ENCODE measurements around the gene FGR.
"Not testable (repeated sequence)": the region's sequence is repeated elsewhere in the genome, so short reads cannot be mapped to it uniquely, and the experiment has no call there.

The FGR gene

DNA sequence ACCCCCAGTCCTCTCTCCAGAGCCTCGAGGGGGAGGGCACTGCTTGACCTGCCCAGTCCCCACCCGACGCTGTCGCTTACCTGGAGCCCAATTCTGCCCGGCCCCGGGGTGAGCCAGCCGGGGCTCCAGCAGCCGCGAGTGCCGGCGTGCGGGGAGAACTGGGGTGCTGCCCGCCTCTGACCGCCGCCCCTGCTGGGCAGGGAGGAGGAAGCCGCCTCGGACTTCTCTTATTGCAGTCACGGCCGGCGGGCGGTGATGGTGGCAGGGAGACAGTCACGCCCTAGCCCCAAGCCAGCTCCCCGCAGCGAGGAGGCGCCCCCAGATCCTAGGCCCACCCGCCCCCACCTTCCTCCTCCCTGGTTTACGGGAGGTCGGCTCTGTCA is at the start of gene FGR:
Gene FGR (minus strand): TSS at position 201 of the 383 bp plus-strand sequence. CDS start 11,269 bp downstream, outside the sequence.
- no peak for DNase-seq

DNA sequence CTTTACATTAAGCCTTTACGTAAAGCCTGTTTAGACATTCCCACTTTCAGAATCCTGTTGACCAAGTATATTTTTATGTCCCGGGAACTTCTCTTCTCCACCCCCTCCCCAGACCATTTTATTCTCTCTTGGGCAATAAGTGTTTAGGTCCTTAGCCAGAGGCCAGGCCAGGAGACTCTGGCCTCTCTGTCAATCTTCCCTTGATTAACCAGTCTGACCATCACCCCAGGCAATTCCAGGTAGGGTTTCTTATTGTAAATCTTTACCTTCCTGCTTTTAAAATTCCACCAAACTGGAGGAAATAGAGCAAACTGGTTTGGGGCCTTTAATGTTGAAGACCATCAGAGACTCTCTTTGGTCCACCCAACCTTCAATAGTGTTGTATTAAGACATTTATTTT is 49.2 kb upstream of the FGR start:
- DNase-seq = no peak

DNA sequence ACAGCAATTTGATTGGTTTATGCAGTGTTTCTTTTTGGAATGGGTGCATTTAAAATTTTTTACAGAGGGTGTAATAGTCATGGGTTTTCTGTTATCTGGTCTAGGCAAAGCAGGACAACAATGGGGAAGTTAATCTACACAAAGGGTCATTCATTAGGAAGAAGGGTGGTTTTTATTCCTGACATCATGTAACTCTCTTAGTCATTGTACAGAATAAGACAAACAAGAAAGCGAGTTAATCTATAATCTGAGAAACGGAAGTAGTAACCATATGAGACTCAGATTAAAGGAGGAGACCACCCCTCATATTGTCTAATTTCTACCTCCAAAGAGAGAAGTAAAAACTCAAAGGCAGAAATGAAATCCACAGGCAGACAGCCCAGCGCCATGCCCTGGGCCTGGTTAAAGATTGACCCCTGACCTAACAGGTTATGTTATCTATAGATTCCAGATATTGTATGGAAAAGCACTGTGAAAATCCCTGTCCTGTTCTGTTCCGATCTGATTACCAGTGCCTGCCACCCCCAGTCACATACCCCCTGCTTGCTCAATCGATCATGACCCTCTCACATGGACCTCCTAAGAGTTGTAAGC is 47.5 kb upstream of the FGR start:
- DNase-seq = no peak

DNA sequence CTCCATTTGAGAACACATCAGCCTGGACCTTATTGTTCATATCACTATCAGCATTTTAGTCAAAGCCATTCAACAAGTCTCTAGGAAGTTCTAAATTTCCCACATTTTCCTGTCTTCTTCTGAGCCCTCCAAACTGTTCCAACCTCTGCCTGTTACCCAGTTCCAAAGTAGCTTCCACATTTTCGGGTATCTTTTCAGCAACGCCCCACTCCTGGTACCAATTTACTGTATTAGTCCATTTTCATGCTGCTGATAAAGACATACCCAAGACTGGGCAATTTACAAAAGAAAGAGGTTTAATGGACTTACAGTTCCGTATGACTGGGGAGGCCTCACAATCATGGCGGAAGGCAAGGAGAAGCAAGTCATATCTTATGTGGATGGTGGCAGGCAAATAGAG is 46.6 kb upstream of the FGR start:
- DNase-seq = not testable (repeated sequence)

DNA sequence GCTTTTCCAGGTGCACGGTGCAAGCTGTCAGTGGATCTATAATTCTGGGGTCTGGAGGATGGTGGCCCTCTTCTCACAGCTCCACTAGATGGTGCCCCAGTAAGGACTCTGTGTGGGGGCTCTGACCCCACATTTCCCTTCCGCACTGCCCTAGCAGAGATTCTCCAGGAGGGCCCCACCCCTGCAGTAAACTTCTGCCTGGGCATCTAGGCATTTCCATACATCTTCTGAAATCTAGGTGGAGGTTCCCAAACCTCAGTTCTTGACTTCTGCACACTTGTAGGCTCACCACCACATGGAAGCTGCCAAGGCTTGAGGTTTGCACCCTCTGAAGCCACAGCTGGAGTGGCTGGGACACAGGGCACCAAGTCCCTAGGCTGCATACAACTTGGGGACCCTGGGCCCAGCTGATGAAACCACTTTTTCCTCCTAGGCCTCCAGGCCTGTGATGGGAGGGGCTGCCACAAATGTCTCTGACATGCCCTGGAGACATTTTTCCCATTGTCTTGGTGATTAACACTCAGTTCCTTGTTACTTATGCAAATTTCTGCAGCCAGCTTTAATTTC is 45.3 kb upstream of the FGR start:
- DNase-seq = not testable (repeated sequence)

DNA sequence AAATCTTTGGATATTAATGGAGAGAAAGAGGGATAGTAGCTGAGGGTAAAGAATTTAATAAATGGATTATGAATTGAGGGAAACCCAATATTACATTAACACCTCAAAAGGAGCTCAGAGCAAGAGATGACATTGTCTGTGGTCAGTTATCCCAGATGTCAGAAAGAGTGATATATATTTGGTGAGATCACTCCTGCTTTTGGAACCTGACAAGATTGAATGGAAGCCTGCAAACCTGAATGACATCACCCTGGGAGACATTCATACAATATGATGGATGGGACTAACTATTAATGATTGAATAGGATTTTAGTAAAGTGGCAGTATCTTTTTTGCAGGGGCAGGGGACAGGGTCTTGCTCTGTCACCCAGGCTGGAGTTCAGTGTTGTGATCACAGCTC is 43.8 kb upstream of the FGR start:
- DNase-seq = no peak

DNA sequence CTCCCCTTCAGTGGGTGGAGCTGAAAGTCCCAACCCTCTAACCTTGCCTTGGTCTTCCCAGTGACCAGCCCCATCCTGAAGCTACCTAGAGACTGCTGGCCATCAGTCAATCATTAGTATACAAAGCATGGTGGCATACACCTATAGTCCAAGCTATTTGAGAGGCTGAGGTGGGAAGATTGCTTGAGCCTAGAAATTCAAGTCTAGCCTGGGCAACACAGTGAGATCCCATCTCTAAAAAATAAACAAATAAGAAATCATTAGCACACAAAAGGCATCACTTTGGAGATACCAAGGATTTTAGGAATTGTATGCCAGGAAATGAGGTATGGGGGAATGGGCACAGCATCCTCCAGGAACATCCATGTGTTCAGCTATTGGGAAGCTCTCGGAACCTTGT is 41.4 kb upstream of the FGR start:
- DNase-seq = no peak

DNA sequence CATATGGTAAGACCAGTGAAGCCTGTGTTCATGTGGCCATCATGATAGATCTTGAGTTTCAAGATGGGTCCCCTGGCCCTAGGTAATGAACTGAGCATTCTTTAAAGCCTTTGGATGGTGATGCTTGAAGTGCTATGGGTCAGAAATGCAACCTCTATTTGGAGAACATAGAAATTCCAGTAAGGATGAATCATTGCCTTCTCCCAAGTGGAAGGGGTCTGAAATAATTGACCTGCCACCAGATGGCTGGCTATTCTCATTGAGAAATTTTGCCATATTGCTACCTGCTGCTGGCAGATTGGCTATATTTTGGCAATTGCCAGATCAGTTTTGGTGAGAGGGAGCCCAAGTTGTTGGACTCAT is 37.7 kb upstream of the FGR start:
- DNase-seq = no peak

DNA sequence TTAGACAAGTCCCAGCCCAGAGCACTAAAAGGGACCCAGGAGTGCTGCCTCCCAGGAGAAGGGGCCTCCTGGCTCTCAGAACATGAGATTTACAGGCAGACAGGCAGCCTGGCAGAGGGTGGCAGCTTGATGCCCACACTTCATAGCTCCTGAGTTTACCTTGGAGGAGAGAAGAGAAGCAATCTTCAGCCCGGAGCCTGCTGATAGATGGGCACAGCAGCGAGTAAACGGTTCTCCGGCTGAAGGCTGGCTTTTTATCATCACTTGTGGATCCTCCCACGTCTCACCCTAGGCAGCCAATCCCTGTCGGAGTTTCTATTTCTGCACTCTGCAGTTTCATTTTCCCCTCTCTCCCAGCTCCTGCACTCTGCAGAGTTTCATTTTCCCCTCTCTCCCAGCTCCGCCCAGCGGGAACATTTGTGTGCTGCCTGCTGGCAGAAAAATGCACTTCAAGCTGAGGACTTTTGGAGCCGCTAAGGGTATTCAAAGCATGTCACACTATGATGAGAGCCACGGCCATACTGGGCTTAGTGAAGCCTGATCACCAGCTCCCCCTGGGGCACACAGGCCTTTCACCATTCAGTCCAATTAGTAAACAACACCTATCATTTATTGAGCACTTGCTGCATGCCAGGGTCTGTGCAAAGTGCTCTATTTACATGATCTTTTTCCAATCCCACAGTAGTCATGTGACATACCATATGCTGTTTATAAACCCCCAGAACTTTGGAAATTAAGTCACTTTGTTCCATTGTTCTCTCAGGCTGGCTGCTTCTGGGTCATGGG is 37.2 kb upstream of the FGR start, which contains the start of gene IFI6:
Gene IFI6 (minus strand): TSS at position 229 of the 786 bp plus-strand sequence. CDS start 2,878 bp downstream, outside the sequence.
- peak; percentile 99 for DNase-seq

DNA sequence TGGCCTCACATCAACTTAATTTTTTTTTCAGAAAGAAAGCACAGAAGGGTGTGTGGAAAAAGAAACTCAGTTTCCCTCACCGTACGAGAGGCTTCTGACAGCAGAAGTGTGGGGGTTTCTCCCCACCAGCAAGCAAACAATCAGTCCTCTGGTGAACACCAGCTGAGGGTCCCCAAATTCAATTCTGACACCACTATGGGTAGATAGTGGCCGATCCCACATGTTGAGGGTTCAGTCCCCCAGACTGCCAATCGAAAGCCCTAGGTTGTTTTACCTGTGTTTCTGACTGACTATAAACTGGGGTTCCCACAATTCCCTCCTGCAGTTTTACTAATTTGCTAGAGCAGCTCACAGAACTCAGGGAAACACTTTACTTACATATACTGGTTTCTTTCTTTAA is 34.9 kb upstream of the FGR start:
- no peak for DNase-seq

DNA sequence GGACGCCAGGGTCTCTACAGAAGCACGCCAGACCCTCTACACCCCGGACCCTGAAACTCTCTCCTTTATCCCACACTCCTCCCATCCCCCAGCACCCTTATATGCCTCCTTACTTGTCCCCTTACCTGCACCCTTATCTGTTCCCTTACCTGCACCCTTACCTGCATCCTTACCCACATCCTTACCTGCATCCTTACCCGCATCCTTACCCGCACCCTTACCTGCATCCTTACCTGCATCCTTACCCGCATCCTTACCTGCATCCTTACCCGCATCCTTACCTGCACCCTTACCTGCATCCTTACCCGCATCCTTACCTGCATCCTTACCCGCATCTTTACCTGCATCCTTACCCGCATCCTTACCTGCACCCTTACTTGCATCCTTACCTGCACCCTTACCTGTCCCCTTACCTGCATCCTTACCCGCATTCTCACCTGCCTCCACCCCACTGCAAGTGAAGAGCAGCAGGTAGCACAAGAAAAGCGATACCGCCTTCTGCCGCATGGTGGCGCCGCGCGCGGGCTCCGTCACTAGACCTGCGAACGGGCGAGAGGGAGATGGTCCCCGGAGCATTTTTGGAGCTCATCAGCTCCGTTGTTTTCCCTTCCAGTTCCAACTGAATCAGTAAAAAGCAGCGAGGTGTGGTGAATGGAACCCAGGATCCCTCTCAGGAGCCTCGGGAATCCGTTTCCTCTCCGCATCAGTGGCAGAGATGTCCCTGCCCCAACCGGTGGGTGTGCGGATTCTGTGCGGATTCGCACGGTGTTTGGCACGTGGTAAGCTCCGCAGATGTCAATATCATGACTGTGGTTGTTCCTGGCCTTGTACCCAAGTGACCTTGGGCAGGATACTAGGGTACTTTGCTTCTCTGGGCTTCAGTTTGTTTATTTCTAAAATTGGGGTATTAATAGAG is 34.1 kb upstream of the FGR start:
- DNase-seq = peak; percentile 15

DNA sequence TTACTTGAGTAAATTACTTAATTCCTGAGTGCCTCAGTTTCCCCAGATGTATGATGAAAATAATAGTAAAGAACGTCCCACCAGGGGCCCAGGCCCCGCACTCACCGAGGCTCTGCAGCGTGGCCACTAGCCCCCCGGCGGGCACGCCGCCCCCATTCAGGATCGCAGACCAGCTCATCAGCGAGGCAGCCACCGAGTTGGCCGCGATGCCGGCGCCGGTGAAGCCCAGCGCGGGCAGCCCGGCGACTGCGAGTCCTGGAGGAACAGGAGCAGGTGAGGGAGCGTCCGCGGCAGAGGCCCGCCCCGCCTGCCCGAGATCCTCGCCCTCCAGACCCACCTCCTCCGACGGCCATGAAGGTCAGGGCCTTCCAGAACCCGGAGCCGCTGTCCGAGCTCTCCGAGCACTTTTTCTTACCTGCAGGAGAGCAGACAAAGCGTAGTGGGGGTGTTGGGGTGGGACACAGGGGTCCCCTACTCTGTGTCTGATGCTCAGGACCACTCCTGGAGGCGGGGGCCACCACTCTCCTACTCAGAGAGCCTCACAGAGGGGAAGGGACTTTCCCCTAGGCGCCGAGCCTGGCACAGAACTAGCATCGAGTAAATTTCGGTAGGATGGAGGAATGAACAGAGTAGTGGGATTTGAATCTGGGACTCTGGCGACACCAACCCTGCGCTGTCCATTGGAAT is 33.3 kb upstream of the FGR start:
- DNase-seq = no peak

DNA sequence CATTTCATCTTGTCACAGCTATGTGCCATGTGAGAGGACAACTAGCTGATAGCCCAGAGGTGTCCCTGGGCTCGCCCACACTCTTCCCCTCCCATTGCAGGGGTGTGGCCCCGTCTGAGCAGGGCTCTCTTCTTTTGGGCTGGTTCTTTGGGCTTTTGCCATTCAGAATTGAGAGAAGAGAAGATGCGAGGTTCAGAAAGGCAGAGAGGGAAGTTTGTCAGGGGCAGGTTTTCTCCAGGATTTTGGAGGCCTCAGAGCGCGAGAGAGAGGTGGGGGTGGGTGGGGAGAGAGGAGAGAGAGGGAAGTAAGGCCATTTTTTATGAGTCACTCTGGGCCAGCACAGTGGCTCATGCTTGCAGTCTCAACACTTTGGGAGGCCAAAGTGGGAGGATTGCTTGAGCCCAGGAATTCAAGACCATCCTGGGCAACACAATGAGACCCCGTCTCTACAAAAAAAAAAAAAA is 31.8 kb upstream of the FGR start:
- no peak for DNase-seq

DNA sequence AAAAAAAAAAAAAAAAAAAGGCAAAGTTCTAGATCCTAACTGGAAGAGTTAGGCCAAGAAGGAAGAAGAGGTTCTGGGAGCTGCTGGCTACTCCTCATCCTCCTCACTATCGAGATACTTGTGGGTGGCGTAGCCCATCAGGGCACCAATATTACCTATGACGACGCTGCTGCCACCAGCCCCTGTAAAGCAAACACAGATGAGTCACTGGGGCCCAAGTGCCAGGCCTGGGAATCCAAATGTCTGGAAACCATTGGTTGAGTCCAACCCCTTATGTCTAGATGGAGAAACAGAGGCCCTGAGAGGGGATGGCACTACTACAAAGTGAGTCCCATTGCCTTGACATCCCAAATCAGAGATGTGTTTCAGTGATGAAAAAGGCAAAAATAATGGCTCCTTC is 31.3 kb upstream of the FGR start:
- DNase-seq = no peak

DNA sequence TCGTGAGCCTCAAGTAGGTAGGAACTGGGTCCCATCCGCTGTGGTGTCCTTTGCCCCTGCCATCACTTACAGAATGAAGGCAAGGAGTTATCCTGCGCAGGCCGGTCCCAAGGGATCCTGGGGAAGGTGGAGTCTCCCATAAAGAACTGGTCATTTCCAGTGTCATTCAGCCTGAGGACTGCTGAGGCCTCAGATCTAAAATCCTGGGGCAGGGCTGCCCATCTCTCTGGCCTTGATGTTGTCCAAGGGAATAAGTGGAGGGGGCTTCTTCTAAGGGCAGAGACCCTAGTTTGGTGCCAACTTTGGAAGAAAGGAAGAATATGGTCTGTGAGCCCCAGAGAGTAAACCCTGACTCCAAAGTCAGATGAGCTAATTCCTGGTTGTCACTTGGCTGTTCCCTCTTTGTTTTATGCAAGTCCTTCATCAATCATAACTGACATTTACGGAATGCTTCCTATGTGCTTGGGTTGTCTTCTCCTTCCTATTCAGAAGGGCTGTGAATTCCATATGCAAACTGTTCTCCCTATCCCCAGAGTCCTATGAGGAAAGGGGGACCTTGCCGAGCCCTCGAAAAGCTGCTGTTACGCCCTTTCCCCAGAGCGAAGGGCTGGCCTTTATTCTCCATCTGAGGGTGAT is 30.1 kb upstream of the FGR start:
- no peak for DNase-seq

DNA sequence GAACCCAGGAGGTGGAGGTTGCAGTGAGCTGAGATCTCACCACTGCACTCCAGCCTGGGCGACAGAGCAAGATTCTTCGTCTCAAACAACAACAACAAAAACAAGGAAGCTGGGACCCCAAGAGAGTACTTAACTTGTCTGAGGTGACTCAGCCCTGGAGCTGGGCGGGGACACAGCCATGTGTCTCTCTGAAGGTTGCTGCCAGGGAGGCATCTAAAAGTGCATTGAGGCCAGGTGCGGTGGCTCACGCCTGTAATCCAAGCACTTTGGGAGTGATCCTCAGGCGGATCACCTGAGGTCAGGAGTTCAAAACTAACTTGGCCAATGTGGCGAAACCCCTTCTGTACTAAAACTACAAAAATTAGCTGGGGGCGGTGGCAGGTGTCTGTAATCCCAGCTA is 29.3 kb upstream of the FGR start:
- DNase-seq = no peak

DNA sequence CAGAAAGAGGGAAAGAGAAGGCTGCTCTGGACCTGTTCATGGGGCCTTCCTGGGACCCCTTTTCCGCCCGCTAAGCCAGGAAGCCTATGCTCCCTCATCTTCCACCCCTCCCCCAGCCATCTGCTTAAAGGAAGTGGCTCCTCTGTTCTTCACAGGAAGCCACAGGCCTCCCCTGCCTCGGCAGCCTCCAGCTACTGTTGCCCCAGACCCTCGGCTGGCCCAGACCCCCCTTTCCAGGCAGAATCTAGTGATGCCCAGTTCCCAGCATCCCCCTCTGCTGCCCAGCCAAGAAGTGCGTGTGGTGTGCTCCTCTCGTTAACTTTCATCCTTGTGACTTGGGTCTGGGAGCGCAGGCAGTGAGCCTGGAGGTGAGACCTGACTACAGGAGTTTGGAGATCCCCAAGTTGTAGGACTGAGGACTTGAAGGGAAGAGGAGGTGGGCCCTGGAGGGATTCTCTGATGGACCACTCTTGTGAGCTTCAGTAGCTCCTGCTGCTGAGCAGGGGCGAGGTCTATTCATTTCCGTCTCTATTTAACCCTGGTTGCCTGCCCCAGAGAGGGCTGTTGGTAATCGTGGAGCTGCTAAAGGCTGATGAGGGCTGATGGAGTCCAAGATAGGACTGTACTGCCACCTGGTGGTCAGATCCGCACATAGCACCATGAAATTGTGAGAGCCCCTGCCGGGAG is 27.9 kb upstream of the FGR start:
- DNase-seq = peak; percentile 73

DNA sequence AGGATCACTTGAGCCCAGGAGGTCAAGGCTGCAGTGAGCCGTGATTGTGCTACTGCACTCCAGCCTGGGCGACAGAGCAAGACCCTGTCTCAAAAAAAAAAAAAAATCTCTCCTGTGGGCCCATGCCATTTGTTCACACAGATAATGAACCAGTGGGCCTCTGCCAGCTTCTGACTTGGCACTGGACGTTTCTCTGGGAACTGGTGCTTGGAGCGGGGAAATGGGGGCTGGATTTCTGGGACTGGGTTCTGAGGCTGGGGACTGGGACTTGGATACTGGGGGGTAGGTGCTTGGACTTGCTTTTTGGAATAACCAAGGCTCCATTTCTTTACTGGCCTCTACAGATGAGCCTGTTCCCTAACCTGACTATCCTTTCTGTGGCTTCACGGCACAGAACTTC is 27.3 kb upstream of the FGR start:
- DNase-seq = no peak

DNA sequence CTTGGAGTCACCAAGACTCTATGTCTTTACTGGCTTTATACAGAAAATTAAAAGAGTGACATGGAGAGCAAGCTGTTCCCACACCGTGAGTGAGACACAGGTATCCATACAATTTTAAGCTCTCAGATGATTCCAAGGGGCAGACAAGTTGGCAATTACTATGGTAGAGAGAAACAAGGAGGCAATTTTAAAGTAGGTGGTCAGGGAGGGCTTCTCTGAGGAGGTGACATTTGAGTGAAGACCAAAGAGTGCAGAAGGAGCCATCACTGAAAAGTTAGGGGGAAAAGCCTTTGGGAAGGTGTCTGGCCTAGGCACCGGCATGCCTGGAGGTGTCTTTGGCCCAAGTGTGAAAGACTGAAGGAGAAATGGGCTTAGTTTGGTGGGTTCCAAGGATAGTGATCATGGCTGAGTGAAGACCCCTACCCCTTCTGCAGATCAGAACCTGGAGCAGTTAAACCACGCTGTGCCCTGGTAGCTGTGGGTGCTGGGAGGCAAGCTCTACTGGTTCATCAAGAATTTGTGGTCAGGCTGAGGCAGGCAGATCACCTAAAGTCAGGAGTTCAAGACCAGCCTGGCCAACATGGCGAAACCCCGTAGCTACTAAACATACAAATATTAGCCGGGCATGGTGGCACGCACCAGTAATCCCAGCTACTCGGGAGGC is 26.6 kb upstream of the FGR start:
- DNase-seq = no peak

DNA sequence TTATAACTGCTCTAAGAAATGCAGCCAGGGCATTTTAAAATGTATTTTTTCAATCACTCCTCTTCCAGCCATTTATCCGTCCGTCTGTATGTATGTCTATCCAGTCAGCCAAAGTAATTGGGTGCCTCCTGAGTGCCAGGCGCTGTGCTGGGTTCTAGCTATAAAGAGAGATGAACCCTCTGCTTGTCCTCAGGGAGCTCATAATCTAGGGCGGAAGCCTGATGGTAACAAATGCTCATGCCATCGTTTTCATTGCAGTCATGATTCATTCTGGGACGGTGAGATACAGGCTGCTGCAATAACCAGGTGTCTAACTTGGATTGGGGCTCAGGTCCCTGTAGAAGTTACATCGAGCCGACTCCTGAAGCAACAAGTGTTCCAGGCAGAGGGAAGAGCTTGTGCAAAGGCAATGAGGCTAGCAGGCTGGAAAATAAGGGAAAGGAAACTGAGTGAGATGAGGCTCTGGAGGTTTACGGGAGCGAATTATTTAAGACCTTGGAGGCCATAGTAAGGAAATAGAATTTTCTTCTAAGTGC is 25.4 kb upstream of the FGR start:
- no peak for DNase-seq

Measured in DMS79 (cell line).